Liver (tissue), 3 donors: Measurements from ENCODE around the gene MCF2L.

Source experiments
- GABPA ChIP-seq, 2 donors: IDR thresholded peaks in 1 of 2; conservative IDR thresholded peaks in 1 of 2; 2 replicates each; pipeline ENCODE4 v1.6.1; 2016; ENCODE audit warnings: antibody characterized with exemption in 2 of 2, mild to moderate bottlenecking in 1 of 2, moderate library complexity in 1 of 2
- HNF4A ChIP-seq, 2 donors: conservative IDR thresholded peaks; 2 replicates each; pipeline ENCODE4 v1.6.1; 2016; ENCODE audit warnings: antibody characterized with exemption in 2 of 2, mild to moderate bottlenecking in 2 of 2
- HNF4G ChIP-seq: IDR thresholded peaks from 2 replicates; pipeline ENCODE4 v1.6.1; 2016; ENCODE audit warnings: antibody characterized with exemption
- JUND ChIP-seq, 2 donors: IDR thresholded peaks; 2 replicates each; pipeline ENCODE4 v1.6.1; 2016; ENCODE audit warnings: antibody characterized with exemption in 2 of 2
- NR2F2 ChIP-seq: IDR thresholded peaks from 2 replicates; pipeline ENCODE4 v1.6.1; 2016; ENCODE audit warnings: antibody characterized with exemption
- RAD21 ChIP-seq, 2 donors: IDR thresholded peaks; 2 replicates each; pipeline ENCODE4 v1.6.1; 2016; ENCODE audit warnings: antibody characterized with exemption in 2 of 2, mild to moderate bottlenecking in 2 of 2
- RXRA ChIP-seq, 2 donors: IDR thresholded peaks; 2 replicates each; pipeline ENCODE4 v1.6.1; 2017 to 2018; ENCODE audit warnings: antibody characterized with exemption in 2 of 2, mild to moderate bottlenecking in 1 of 2
- SP1 ChIP-seq: IDR thresholded peaks from 2 replicates; pipeline ENCODE4 v1.6.1; 2018; ENCODE audit warnings: antibody characterized with exemption, mild to moderate bottlenecking
- TAF1 ChIP-seq: conservative IDR thresholded peaks from 2 replicates; pipeline ENCODE4 v1.6.1; 2016; ENCODE audit warnings: antibody characterized with exemption, mild to moderate bottlenecking
- YY1 ChIP-seq: IDR thresholded peaks from 2 replicates; pipeline ENCODE4 v1.6.1; 2016; ENCODE audit warnings: antibody characterized with exemption, mild to moderate bottlenecking
- TF ChIP-seq, protein P1 (sequence below): fragments of 150-350 bp; IDR thresholded peaks from 2 replicates; pipeline ENCODE4 v1.5.1; 2017; ENCODE audit warnings: improper control_type of control experiment, low read depth, low read length; ENCODE audit not compliant: missing input control
- TF ChIP-seq, protein P2 (sequence below): IDR thresholded peaks from 2 replicates; pipeline ENCODE4 v1.6.1; 2016; ENCODE audit warnings: antibody characterized with exemption
- TF ChIP-seq, protein P3 (sequence below): IDR thresholded peaks from 2 replicates; pipeline ENCODE4 v1.6.1; 2016; ENCODE audit warnings: antibody characterized with exemption
- TF ChIP-seq, protein P4 (sequence below): IDR thresholded peaks from 2 replicates; pipeline ENCODE4 v1.6.1; 2016; ENCODE audit warnings: antibody characterized with exemption
- donor health status: healthy.
- donor health status: healthy.

DNA sequence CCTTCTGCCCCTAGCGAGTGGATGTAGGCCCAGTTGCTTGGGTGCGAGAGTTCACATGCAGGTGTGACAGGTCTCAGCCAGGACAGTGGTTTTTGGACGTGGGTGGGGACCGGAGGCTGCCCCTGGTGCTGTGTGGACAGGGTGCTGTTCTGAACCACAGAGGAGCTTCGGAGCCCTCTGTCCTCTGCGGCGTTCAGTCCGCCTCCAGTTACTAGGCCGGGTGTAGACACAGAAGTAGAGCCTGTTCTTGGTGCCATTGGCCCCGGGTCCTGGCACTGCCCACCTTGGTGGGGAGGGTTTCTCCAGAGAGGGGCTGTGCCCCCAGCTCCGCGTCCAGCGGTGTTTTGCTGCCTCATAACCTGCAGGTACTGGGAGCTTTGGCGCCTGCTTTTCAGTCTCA is 52.4 kb downstream of the MCF2L start:
- TF ChIP-seq, protein P1, sequence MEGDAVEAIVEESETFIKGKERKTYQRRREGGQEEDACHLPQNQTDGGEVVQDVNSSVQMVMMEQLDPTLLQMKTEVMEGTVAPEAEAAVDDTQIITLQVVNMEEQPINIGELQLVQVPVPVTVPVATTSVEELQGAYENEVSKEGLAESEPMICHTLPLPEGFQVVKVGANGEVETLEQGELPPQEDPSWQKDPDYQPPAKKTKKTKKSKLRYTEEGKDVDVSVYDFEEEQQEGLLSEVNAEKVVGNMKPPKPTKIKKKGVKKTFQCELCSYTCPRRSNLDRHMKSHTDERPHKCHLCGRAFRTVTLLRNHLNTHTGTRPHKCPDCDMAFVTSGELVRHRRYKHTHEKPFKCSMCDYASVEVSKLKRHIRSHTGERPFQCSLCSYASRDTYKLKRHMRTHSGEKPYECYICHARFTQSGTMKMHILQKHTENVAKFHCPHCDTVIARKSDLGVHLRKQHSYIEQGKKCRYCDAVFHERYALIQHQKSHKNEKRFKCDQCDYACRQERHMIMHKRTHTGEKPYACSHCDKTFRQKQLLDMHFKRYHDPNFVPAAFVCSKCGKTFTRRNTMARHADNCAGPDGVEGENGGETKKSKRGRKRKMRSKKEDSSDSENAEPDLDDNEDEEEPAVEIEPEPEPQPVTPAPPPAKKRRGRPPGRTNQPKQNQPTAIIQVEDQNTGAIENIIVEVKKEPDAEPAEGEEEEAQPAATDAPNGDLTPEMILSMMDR = no peak
- no peak for TF ChIP-seq JUND (IDR thresholded peaks at IDR 0.05)
- no peak for TF ChIP-seq RAD21 (IDR thresholded peaks at IDR 0.05)
- TF ChIP-seq, protein P2, sequence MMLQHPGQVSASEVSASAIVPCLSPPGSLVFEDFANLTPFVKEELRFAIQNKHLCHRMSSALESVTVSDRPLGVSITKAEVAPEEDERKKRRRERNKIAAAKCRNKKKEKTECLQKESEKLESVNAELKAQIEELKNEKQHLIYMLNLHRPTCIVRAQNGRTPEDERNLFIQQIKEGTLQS = no peak
- TF ChIP-seq GABPA (IDR thresholded peaks at IDR 0.05 in 1 of 2, conservative IDR thresholded peaks at IDR 0.05 in 1 of 2) = no peak
- TF ChIP-seq, protein P3, sequence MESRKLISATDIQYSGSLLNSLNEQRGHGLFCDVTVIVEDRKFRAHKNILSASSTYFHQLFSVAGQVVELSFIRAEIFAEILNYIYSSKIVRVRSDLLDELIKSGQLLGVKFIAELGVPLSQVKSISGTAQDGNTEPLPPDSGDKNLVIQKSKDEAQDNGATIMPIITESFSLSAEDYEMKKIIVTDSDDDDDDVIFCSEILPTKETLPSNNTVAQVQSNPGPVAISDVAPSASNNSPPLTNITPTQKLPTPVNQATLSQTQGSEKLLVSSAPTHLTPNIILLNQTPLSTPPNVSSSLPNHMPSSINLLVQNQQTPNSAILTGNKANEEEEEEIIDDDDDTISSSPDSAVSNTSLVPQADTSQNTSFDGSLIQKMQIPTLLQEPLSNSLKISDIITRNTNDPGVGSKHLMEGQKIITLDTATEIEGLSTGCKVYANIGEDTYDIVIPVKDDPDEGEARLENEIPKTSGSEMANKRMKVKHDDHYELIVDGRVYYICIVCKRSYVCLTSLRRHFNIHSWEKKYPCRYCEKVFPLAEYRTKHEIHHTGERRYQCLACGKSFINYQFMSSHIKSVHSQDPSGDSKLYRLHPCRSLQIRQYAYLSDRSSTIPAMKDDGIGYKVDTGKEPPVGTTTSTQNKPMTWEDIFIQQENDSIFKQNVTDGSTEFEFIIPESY = no peak
- no peak for TF ChIP-seq TAF1
- no peak for TF ChIP-seq RXRA (IDR thresholded peaks at IDR 0.05)
- TF ChIP-seq SP1 = no peak
- TF ChIP-seq, protein P4, sequence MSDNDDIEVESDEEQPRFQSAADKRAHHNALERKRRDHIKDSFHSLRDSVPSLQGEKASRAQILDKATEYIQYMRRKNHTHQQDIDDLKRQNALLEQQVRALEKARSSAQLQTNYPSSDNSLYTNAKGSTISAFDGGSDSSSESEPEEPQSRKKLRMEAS = no peak
- no peak for TF ChIP-seq YY1
- TF ChIP-seq HNF4A (conservative IDR thresholded peaks at IDR 0.05) = no peak
- no peak for TF ChIP-seq NR2F2
- no peak for TF ChIP-seq HNF4G
